ENCODE data around the gene CYBB.

Gene CYBB

GRCh38 chrX:37783305-37783704 lies 3.4 kb downstream of the CYBB start:
- DNase-seq (ENCODE audit: insufficient read length, low spot score) (no peak), FAIRE-seq (no peak)

GRCh38 chrX:37785569-37785968 lies 5.7 kb downstream of the CYBB start:
- FAIRE-seq (no peak), DNase-seq (ENCODE audit: insufficient read length, low spot score) (no peak)

- DNase-seq (ENCODE audit: insufficient read length, low spot score) (no peak), FAIRE-seq (no peak)
Measured at GRCh38 chrX:37786624-37787422, 7.0 kb downstream of the CYBB start.

- no peak for FAIRE-seq
- DNase-seq (ENCODE audit: insufficient read length, low spot score) = no peak
Measured at GRCh38 chrX:37787423-37787869, 7.6 kb downstream of the CYBB start.

GRCh38 chrX:37796310-37796709 lies 16.5 kb downstream of the CYBB start:
- no peak for DNase-seq (ENCODE audit: insufficient read length, low spot score)
- no peak for FAIRE-seq

GRCh38 chrX:37796805-37797204 lies 16.9 kb downstream of the CYBB start:
- FAIRE-seq (no peak), DNase-seq (ENCODE audit: insufficient read length, low spot score) (no peak)

GRCh38 chrX:37799936-37800335 lies 20.1 kb downstream of the CYBB start:
- FAIRE-seq (no peak), DNase-seq (ENCODE audit: insufficient read length, low spot score) (no peak)

- FAIRE-seq (no peak), DNase-seq (ENCODE audit: insufficient read length, low spot score) (no peak)
Measured at GRCh38 chrX:37800717-37801116, 20.9 kb downstream of the CYBB start.

- FAIRE-seq = no peak
- DNase-seq (ENCODE audit: insufficient read length, low spot score) = no peak
Measured at GRCh38 chrX:37802028-37802427, 22.2 kb downstream of the CYBB start.

GRCh38 chrX:37803057-37803456 lies 23.2 kb downstream of the CYBB start:
- FAIRE-seq (no peak), DNase-seq (ENCODE audit: insufficient read length, low spot score) (no peak)

- FAIRE-seq (no peak), DNase-seq (ENCODE audit: insufficient read length, low spot score) (no peak)
Measured at GRCh38 chrX:37809970-37810369, 30.1 kb downstream of the CYBB start.

GRCh38 chrX:37812110-37812509 lies 32.3 kb downstream of the CYBB start:
- FAIRE-seq = no peak

GRCh38 chrX:37813570-37813969 lies 33.7 kb downstream of the CYBB start:
- DNase-seq (ENCODE audit: insufficient read length, low spot score) (no peak), FAIRE-seq (no peak)

More at GRCh38 chrX:37812110-37812509, 32.3 kb downstream of the CYBB start:
- no peak for DNase-seq (ENCODE audit: insufficient read length, low spot score)

- DNase-seq (ENCODE audit: insufficient read length, low spot score) = no peak
- no peak for FAIRE-seq
Measured at GRCh38 chrX:37815366-37815765, 35.5 kb downstream of the CYBB start.

GRCh38 chrX:37816766-37817165 lies 36.9 kb downstream of the CYBB start:
- no peak for DNase-seq (ENCODE audit: insufficient read length, low spot score)
- FAIRE-seq = no peak

- no peak for FAIRE-seq
- DNase-seq (ENCODE audit: insufficient read length, low spot score) = no peak
Measured at GRCh38 chrX:37817176-37817575, 37.3 kb downstream of the CYBB start.

- DNase-seq (ENCODE audit: insufficient read length, low spot score) (no peak), FAIRE-seq (no peak)
Measured at GRCh38 chrX:37817579-37817978, 37.7 kb downstream of the CYBB start.

GRCh38 chrX:37818031-37818430 lies 38.2 kb downstream of the CYBB start:
- DNase-seq (ENCODE audit: insufficient read length, low spot score) (no peak), FAIRE-seq (no peak)

- no peak for FAIRE-seq
- DNase-seq (ENCODE audit: insufficient read length, low spot score) = no peak
Measured at GRCh38 chrX:37820646-37821045, 40.8 kb downstream of the CYBB start.

GRCh38 chrX:37824491-37825214 lies 44.8 kb downstream of the CYBB start:
- no peak for FAIRE-seq
- no peak for DNase-seq (ENCODE audit: insufficient read length, low spot score)

GRCh38 chrX:37825215-37825842 lies 45.5 kb downstream of the CYBB start:
- DNase-seq (ENCODE audit: insufficient read length, low spot score) = no peak
- no peak for FAIRE-seq

- no peak for FAIRE-seq
- no peak for DNase-seq (ENCODE audit: insufficient read length, low spot score)
Measured at GRCh38 chrX:37829721-37830120, 49.9 kb downstream of the CYBB start.
